Stimulated activated effector memory CD8-positive, alpha-beta T cell treated with anti-CD3 and anti-CD28 coated beads, Interleukin-12 subunit alpha, Interleukin-12 subunit beta, amount 100 ng/mL, for 72 hours (primary cell): Measurements from ENCODE around the gene ZNF879.

Source experiments
- ATAC-seq: fragments of 150-1000 bp; cut with Tn5 transposase; 2 replicates; pipeline ENCODE4 v1.10.0; 2021
- DNase-seq, 2 donors: peaks; one replicate each; pipeline ENCODE4 v3.0.0; 2021 to 2022; ENCODE audit warnings: low spot score in 2 of 2
- H3K27ac Mint-ChIP-seq: one replicate; pipeline ENCODE4 v1.8.0; 2022; ENCODE audit warnings: mild to moderate bottlenecking, mixed read lengths
- H3K36me3 Mint-ChIP-seq: one replicate; pipeline ENCODE4 v1.8.0; 2022; ENCODE audit warnings: mild to moderate bottlenecking, mixed read lengths
- H3K4me1 Mint-ChIP-seq: one replicate; pipeline ENCODE4 v1.8.0; 2022; ENCODE audit warnings: mixed read lengths
- H3K4me3 Mint-ChIP-seq: one replicate; pipeline ENCODE4 v1.8.0; 2022; ENCODE audit warnings: mild to moderate bottlenecking, mixed read lengths
- H3K9me3 Mint-ChIP-seq: one replicate; pipeline ENCODE4 v1.8.0; 2022; ENCODE audit warnings: mixed read lengths

ZNF879 gene

DNA sequence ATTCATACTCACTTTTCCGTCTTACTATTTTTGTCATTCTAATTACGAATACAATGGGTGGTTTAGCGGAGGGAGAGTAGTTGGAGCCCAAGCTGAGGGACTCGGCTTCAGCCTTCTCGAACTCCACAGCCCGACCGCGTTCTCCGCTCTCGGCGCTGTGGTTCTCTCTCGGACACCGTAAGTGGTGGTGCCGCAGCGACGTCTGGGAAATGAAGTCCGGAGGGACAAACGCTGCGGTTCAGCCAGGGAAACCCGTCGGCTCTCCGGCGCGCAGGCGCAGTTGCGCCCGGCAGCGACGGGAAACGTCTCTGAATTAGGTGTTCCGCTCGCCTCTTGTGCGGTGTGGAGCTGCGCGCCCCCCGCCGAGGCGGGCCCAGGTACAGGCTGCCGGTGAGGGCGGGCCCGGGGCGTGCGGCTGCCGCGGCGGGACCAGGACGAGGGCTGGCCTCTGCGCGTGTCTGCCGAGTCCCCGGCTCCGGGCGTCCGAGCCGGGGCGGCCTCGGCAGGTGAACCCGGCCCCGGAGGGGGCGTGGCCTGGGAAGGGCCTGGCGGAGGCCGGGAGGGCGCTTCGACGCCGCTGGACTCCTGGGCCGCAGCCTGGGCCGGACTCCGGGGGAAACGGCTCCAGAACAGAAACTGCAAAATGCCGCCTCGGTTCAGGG, at the start of gene ZNF879:
Gene ZNF879 (plus strand): TSS at position 277 of the 662 bp plus-strand sequence. CDS start 1,201 bp downstream, outside the sequence.
- peak; percentile 83 to 93 for DNase-seq
- H3K9me3 Mint-ChIP-seq = peaks cover 10% of the 10 kb centered on the region
- peak within 1 kb of the TSS; percentile 84 for H3K4me3 Mint-ChIP-seq
- H3K27ac Mint-ChIP-seq = peak within 1 kb of the TSS; percentile 90
- peaks cover 5% of the 10 kb centered on the region for H3K4me1 Mint-ChIP-seq
- peaks cover 38% of the 10 kb centered on the region for H3K36me3 Mint-ChIP-seq
- ATAC-seq = peak; percentile 97

DNA sequence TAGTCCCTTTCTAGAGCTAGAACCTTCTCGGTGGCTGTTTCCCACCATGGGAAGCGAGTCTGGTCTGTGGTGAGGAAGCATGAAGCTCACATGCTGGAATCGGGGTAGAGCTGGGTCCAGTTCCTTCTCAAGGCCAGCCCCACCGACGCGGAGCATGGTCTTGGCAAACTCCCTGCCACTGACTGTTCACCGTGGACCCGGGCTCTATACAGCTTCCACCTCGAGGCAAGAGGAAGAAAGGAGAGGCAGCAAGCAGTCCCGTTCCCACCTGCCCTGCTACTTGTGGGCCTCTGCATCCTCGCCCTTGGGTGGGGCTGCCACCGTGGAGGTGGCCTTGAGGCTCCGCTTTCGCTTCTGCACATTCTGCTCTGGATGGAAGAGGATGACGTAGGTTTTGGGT, 42.2 kb upstream of the ZNF879 start:
- no peak for ATAC-seq
- DNase-seq = no peak
- Mint-ChIP-seq H3K27ac (no peak overlapping the region), H3K4me3 (no peak overlapping the region), H3K36me3 (no peaks in the 10 kb centered on the region), H3K9me3 (peaks cover 11% of the 10 kb centered on the region), H3K4me1 (no peaks in the 10 kb centered on the region)

- peaks cover 7% of the 10 kb centered on the region for H3K9me3 Mint-ChIP-seq
- no peaks in the 10 kb centered on the region for H3K4me1 Mint-ChIP-seq
- H3K4me3 Mint-ChIP-seq = no peak overlapping the region
- no peak overlapping the region for H3K27ac Mint-ChIP-seq
- DNase-seq (no peak), ATAC-seq (no peak)
- no peaks in the 10 kb centered on the region for H3K36me3 Mint-ChIP-seq
These were observed 40.7 kb upstream of the ZNF879 start for GRCh38 chr5:178982941-178983340.

DNA sequence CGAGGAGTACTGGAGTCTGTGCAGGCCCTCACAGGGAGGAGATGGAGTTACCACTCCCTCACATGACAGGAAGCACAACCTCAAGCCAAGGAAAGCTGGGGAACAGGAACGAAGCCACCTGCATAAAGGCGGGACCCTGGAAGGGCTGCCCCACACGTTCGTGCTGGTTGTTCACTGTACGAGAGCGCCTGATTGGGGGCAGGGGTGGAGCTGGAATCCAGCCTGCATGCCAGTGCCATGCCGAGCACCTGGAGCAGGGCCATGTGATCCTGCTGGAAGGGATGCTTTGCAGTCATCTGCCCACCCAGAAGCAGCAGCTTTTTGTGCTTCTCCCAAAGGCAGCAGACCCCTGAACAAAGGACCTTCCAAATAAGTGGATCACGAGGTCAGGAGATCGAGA, 39.9 kb upstream of the ZNF879 start:
- Mint-ChIP-seq H3K4me3 (no peak overlapping the region), H3K9me3 (peaks cover 6% of the 10 kb centered on the region), H3K4me1 (no peaks in the 10 kb centered on the region), H3K27ac (no peak overlapping the region), H3K36me3 (no peaks in the 10 kb centered on the region)
- DNase-seq (no peak), ATAC-seq (no peak)

DNA sequence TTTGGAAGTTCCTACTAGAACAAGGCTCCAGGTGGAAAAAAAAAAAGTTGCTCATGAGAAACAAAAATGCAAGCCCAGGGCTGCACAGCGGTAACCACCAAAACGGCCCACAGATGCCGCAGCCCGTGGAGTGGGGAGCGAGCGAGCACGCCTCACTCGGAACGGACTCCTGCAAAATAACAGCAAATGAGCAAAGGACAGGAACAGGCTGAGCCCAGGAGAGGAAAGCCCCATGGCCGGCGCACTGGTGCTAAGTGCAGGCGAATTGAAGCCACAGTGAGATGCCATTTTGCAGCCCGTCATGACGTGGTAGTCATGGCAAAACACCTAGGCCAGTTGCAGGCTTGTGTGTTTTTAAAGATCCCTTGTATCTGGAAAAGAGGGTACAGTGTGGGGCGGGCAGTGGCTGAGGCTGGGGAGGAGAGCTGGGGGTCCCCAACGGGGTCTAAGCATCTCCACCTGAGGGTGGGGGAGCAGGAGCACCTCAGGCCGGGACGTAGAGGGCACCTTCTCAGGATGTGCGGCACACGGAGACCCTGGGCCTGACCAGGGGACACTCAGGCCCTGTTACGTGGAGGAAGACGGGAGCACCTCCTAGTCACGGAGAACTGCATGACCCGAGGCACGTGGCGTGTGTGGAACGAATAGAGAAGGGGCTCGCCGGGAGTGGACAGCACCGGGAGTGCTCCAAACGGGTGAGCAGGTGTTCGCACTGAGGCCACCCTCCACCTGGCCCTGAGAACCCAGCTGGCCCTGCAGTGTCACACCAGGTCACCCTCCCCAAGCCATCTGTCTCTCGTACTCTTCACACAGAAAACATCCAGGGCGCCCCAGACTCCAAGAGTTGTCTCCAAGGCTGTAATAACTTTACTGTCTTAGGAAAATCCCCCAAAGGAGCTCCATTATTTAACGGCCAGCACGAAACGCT, 39.2 kb upstream of the ZNF879 start:
- Mint-ChIP-seq H3K4me3 (no peak overlapping the region), H3K27ac (no peak overlapping the region), H3K36me3 (no peaks in the 10 kb centered on the region), H3K4me1 (no peaks in the 10 kb centered on the region), H3K9me3 (peaks cover 6% of the 10 kb centered on the region)
- ATAC-seq (no peak), DNase-seq (no peak)

DNA sequence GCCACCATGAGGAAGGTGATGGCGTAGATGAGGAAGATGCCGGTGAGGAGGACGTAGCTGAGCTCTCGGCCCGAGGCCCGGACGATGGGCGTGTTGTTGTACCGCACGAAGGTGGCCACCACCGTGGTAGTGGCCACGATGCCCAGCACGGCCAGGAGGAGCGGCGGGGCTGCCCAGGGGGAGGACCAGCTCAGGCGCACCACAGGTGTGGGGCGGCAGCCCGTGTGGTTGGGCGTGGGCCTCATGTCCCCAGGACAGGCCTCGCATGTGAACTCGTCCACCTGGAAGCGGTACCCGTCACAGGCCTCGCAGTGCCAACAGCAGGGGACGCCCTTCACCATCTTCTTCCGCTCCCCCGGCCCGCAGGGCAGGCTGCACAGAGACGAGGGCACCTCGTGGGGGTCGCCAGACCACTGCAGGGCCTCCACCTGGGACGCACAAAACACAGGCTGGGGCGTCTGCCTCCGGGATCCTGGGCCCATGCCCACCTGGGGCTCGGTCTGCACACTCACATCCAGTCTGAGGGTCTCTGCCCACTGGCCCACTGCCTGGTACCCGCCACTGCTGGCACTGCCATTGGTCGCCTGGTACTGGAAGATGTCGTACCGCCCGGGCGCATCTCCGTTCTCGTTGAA, 37.2 kb upstream of the ZNF879 start:
- H3K9me3 Mint-ChIP-seq = peaks cover 3% of the 10 kb centered on the region
- no peaks in the 10 kb centered on the region for H3K4me1 Mint-ChIP-seq
- no peak overlapping the region for H3K27ac Mint-ChIP-seq
- no peak overlapping the region for H3K4me3 Mint-ChIP-seq
- no peaks in the 10 kb centered on the region for H3K36me3 Mint-ChIP-seq
- ATAC-seq (no peak), DNase-seq (no peak)

DNA sequence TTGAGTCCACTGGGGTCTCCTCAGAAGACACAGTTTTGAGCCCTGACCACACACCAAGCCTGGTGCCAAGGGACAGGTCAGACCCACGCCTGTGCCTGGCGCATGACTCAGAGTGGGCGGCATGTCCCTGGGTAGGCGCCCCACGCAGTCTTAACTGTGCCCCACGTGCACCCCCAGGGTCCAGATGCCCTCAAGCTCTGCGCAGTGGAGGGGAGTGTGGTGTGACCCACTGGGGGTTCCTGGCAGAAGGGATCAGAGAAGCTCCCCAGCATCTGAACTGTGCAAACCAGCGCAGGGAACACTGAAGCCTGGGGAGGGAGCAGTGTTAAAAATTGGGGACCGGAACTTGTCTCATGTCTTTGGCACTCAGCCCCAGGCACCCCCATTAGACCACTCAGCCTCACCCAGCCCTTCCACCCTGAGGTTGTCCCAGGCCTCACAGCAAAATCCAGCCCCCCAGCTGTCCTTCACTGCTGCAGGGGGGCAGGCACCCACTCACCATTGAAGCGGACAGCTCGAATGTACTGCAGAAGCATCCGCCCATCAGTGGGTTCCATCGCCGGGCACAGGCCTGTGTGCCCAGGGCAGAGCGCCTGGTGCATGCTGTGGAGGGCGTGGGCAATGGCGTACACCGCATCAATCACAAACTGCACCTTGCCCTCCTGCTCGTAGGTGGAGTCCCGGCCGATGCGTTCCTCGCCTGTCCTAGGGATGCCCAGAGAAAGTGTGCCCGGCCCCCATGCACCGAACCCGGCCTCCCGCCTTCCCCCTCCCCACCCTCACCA, 35.0 kb upstream of the ZNF879 start:
- Mint-ChIP-seq H3K9me3 (peaks cover 3% of the 10 kb centered on the region), H3K36me3 (no peaks in the 10 kb centered on the region), H3K4me3 (no peak overlapping the region), H3K4me1 (peaks cover 3% of the 10 kb centered on the region), H3K27ac (no peak overlapping the region)
- ATAC-seq (no peak), DNase-seq (no peak)

DNA sequence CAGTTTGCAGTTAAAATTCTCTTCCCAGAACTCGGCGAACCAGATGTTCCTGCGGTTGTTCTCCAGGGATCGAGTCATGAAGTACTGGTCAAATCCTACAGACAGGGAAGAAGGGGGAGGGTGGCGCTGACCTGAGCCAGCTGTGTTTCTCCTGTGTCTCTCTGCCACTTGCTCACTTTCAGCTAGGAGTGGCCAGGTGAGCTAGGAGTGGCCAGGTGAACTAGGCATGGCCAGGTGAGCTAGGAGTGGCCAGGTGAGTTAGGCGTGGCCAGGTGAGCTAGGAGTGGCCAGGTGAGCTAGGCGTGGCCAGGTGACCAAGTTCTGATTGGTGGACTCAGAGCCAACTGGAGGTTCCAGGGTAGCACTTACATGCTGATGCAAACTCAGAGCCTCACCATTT, 34.3 kb upstream of the ZNF879 start:
- H3K36me3 Mint-ChIP-seq = no peaks in the 10 kb centered on the region
- DNase-seq (no peak), ATAC-seq (no peak)
- H3K4me3 Mint-ChIP-seq = no peak overlapping the region
- peaks cover 3% of the 10 kb centered on the region for H3K9me3 Mint-ChIP-seq
- peaks cover 6% of the 10 kb centered on the region for H3K4me1 Mint-ChIP-seq
- H3K27ac Mint-ChIP-seq = no peak overlapping the region

- H3K27ac Mint-ChIP-seq = no peak overlapping the region
- DNase-seq (no peak), ATAC-seq (no peak)
- H3K9me3 Mint-ChIP-seq = peaks cover 3% of the 10 kb centered on the region
- no peaks in the 10 kb centered on the region for H3K36me3 Mint-ChIP-seq
- no peak overlapping the region for H3K4me3 Mint-ChIP-seq
- peaks cover 6% of the 10 kb centered on the region for H3K4me1 Mint-ChIP-seq
These were observed 33.1 kb upstream of the ZNF879 start for GRCh38 chr5:178990491-178990890.

DNA sequence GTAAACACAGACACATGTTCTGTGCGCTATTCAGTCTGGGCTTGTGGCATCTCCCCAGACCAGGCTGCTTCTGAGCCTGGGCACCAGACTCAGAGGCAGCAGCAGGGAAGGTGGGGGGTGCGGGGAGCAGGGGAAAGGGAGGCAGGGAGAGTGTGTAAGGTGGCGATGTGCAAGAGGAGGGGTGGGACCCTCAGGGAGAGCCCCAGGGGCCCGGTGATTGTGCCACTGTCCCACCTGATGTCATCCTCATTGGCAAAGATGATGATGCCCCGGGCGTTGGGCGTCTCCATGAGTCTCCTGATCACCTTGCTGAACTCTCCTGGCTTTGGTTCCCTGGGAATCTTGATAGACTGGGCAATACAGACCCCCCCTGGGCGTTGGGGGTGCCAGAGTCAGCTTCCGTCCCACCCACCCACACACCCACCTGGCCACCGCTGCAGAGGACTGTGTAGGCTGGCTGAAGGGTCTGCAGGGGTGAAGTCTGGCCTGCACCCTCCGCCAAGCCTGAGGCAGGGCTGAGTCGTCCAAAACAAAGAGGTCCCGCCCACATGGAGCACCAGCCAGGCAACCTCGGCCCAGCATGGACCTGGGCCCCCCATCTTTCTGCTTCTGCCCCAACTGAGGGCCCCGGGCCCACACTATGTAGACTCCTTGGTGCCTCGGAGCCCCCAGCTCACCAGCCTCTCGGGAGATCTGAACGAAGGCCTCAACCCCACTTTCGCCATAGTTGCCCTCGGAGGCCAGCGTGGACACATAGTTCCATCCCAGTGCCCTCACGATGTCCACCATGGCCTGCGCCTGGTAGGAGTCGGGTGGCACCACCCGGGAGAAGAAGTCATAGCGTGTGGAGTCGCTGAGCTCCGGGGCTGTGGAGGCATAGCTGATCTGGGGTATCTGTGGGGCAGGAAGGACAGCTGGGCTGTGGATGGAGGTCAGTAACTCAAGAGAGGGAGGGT, 32.1 kb upstream of the ZNF879 start:
- Mint-ChIP-seq H3K36me3 (no peaks in the 10 kb centered on the region), H3K4me3 (no peak overlapping the region), H3K4me1 (peaks cover 6% of the 10 kb centered on the region), H3K27ac (no peak overlapping the region), H3K9me3 (peaks cover 3% of the 10 kb centered on the region)
- ATAC-seq (no peak), DNase-seq (no peak)

DNA sequence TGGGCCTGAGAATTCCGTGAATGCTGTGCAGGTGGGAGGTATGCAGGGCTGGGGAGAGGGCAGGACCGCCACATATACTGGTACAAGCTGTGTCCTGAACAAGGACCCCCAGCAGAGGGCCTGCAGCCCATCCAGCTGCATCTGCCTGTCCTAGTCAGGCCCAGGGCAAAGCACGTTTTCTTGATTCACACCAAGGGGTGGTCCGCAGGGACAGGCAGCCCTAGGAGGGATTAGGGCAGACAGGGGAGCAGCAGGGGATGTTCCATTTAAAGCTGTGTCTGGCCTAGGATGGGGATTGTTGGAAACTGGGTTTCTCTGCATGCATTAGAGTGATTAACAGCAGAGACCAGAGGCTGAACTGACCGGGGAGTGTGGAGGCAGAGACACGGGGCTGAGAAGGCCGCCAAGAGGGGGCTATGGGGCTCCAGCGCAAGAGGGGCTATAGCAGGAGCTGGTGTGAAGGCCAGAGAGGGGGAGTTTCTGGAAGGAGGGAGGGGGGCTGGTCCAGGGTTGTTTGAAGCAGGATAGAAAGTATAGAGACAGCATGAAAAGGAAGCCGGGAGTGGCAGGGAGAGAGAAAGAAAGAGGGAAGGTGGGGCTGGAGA, 31.2 kb upstream of the ZNF879 start:
- no peak overlapping the region for H3K4me3 Mint-ChIP-seq
- peaks cover 6% of the 10 kb centered on the region for H3K4me1 Mint-ChIP-seq
- H3K36me3 Mint-ChIP-seq = no peaks in the 10 kb centered on the region
- ATAC-seq = no peak
- peaks cover 3% of the 10 kb centered on the region for H3K9me3 Mint-ChIP-seq
- no peak overlapping the region for H3K27ac Mint-ChIP-seq
- DNase-seq = no peak

DNA sequence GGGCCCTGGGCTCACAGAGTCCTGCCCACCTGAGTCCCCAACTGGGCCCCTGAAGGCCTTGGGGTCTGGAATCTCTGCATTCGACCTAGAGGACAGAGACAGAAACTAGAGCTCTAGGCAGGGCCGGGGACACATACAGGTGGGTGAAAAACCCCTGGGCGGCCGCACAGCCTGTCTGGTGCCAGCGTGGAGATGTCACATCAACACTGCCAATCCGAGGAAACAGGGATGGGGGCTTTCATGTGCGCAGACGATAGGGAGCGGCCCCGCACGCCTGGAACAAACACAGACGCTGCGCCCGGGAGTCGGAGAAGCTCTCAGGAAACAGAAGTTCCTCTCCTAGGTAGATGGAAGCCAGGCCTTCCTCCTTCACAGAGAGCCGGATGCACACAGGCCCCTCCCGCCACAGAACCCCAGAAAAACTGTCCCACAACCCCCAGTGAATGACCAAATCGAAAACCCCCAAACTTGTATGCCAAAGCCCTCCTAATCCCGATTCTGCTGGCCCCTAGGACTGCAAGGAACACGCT, 30.3 kb upstream of the ZNF879 start:
- peaks cover 6% of the 10 kb centered on the region for H3K4me1 Mint-ChIP-seq
- no peaks in the 10 kb centered on the region for H3K36me3 Mint-ChIP-seq
- no peak overlapping the region for H3K27ac Mint-ChIP-seq
- no peaks in the 10 kb centered on the region for H3K9me3 Mint-ChIP-seq
- no peak overlapping the region for H3K4me3 Mint-ChIP-seq
- DNase-seq (no peak), ATAC-seq (no peak)

DNA sequence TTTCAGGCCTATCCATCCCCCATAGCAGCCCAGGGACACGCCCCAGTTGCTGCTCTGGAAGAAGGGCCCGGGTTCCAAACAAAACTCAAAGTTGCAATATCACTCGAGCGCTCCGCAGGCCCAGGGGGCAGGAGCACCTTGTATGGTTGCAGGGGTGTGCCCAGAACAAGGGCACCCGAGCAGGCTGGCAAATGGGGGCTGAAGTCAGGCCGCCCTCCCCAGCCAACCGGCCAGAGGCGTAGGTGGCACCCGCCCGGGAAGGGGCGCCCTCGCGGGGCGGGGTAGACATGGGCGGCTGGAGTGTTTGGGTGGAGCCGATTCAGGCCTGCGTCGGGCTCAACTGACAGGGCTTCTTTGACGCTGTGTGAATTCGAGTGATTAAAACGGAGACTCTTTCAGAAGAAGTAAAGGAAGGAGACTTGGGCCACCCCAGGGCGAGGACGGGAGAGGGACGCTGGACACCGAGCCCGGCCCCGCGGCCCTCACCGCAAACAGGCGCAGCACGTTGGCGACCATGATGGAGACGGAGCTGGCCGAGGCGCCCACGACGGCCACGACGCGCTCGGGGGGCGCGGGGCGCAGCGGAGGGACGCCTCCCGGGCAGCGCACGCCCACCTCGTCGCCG, 29.5 kb upstream of the ZNF879 start:
- H3K4me1 Mint-ChIP-seq = peaks cover 6% of the 10 kb centered on the region
- DNase-seq (no peak), ATAC-seq (no peak)
- no peak overlapping the region for H3K4me3 Mint-ChIP-seq
- no peaks in the 10 kb centered on the region for H3K36me3 Mint-ChIP-seq
- no peaks in the 10 kb centered on the region for H3K9me3 Mint-ChIP-seq
- no peak overlapping the region for H3K27ac Mint-ChIP-seq
